GM23248 (cell line): ENCODE results near the gene SZT2. TPM values are rescaled to one million over a fixed set of nuclear protein-coding genes. Genes with fewer than 3 reads are reported as not detected.

ENCODE experiments used
- DNase-seq: peaks from one replicate; pipeline ENCODE4 v3.0.0-alpha.2; 2015
- H2AFZ ChIP-seq: fragments of 200-600 bp; sonication (generic); 2 replicates; pipeline ENCODE4 v1.6.1; 2016; ENCODE audit warnings: antibody characterized with exemption
- H3F3A ChIP-seq: fragments of 200-600 bp; sonication (generic); 2 replicates; pipeline ENCODE4 v1.6.1; 2016; ENCODE audit warnings: mild to moderate bottlenecking, antibody characterized with exemption, mixed run types; ENCODE audit not compliant: insufficient read depth
- H3K27ac ChIP-seq: fragments of 200-600 bp; sonication (generic); 2 replicates; pipeline ENCODE4 v1.5.1; 2016; ENCODE audit warnings: mild to moderate bottlenecking
- H3K27me3 ChIP-seq: fragments of 200-600 bp; sonication (generic); replicated peaks from 2 replicates; pipeline ENCODE4 v1.6.1; 2016; ENCODE audit warnings: mild to moderate bottlenecking; ENCODE audit not compliant: insufficient read depth
- H3K36me3 ChIP-seq: fragments of 200-600 bp; sonication (generic); 2 replicates; pipeline ENCODE4 v1.6.1; 2016; ENCODE audit warnings: low read depth, mild to moderate bottlenecking
- H3K4me1 ChIP-seq: fragments of 200-600 bp; sonication (generic); 2 replicates; pipeline ENCODE4 v1.6.1; 2016; ENCODE audit warnings: mild to moderate bottlenecking; ENCODE audit not compliant: insufficient read depth
- H3K4me2 ChIP-seq: fragments of 200-600 bp; sonication (generic); one replicate; pipeline ENCODE4 v1.6.1; 2016; ENCODE audit warnings: mild to moderate bottlenecking; ENCODE audit not compliant: unreplicated experiment
- H3K4me3 ChIP-seq: fragments of 200-600 bp; sonication (generic); 2 replicates; pipeline ENCODE4 v1.5.1; 2016; ENCODE audit warnings: mild to moderate bottlenecking
- H3K79me2 ChIP-seq: fragments of 200-600 bp; sonication (generic); 2 replicates; pipeline ENCODE4 v1.6.1; 2016; ENCODE audit warnings: mild to moderate bottlenecking; ENCODE audit not compliant: insufficient read depth
- H3K9ac ChIP-seq: fragments of 200-600 bp; sonication (generic); 2 replicates; pipeline ENCODE4 v1.6.1; 2016; ENCODE audit warnings: mild to moderate bottlenecking
- H3K9me2 ChIP-seq: fragments of 200-600 bp; sonication (generic); 2 replicates; pipeline ENCODE4 v1.6.1; 2016; ENCODE audit warnings: mixed run types, mild to moderate bottlenecking, moderate library complexity; ENCODE audit not compliant: insufficient read depth
- H3K9me3 ChIP-seq: fragments of 200-600 bp; sonication (generic); one replicate; pipeline ENCODE4 v1.6.1; 2017; ENCODE audit warnings: low read depth
- H4K20me1 ChIP-seq: fragments of 200-600 bp; sonication (generic); 2 replicates; pipeline ENCODE4 v1.6.0; 2016; ENCODE audit not compliant: insufficient read depth
- EZH2 ChIP-seq: fragments of 200-600 bp; sonication (generic); IDR thresholded peaks from 2 replicates; pipeline ENCODE4 v1.6.1; 2018; ENCODE audit warnings: antibody characterized with exemption, mild to moderate bottlenecking; ENCODE audit not compliant: insufficient read depth, poor library complexity, severe bottlenecking
- EZH2phosphoT487 ChIP-seq: fragments of 200-600 bp; sonication (generic); IDR thresholded peaks from 2 replicates; pipeline ENCODE4 v1.6.1; 2018; ENCODE audit warnings: antibody characterized with exemption, moderate library complexity, mild to moderate bottlenecking, low read depth; ENCODE audit not compliant: insufficient read depth
- WGBS, 2 experiments: methylation state at CpG; one replicate each; pipeline ENCODE4 v1.1.6; 2015 to 2017; ENCODE audit warnings: low lambda C conversion rate in 2 of 2, low coverage in 1 of 2; ENCODE audit errors: missing lambda C conversion rate in 2 of 2; 5-methylcytosine and 5-hydroxymethylcytosine counted together
- in situ Hi-C: fragments of 300-500 bp; cut with MboI; formaldehyde crosslinking; loops from 2 replicates; pipeline ENCODE4 v1.15.0; 2020
- polyA plus RNA-seq: library from polyadenylated mRNA; unstranded; fragments of >200 nt; fragmentation: Nextera tagmentation; extraction: Ambion mirVana; gene quantifications from 2 replicates; pipeline ENCODE4 v1.2.1, GENCODE V29; 2016
- total RNA-seq: library from RNA; depleted of rRNA; stranded (reverse); fragments of >200 nt; shearing (Covaris generic); gene quantifications from 2 replicates; pipeline ENCODE4 v1.2.3, GENCODE V29; 2014

Gene SZT2
- total and polyA plus RNA-seq, 2 experiments from 2014 or later: 6.4 to 12.6 TPM

DNA sequence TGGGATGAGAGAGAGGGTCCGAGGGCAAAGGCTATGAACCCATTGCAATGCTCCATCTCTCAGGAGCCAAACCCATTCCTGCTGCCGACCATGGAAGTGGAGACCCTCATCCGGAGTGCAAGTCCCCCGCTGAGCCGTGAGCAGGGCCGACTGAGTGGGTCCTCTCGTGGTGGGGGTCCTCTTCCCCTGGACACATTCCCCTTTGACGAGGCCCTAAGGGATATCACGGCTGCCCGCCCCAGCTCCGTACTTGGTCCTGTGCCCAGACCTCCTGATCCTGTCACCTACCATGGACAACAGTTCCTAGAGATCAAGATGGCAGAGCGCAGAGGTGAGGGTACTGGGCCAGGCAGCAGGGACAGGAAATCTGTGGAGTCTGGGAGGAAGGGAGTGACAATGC lies 53.1 kb downstream of the SZT2 start:
- Histone ChIP-seq H3K79me2 (no peaks in the 10 kb centered on the region), H3K4me1 (no peaks in the 10 kb centered on the region), H3K4me2 (no peak overlapping the region), H3K9me2 (no peaks in the 10 kb centered on the region), H4K20me1 (no peaks in the 10 kb centered on the region), H3F3A (no peaks in the 10 kb centered on the region), H3K9me3 (no peaks in the 10 kb centered on the region), H2AFZ (no peak overlapping the region), H3K27me3 (no peaks in the 10 kb centered on the region), H3K4me3 (no peak overlapping the region), H3K27ac (no peak overlapping the region), H3K36me3 (peaks cover 13% of the 10 kb centered on the region; the same call in 1 of the 2 replicates), H3K9ac (no peak overlapping the region)
- in situ Hi-C loops: no loop called here
- no peak for DNase-seq
- TF ChIP-seq EZH2phosphoT487 (no peak), EZH2 (no peak)
- 87 to 92% methylated on average over 12 of the region's 12 CpGs for WGBS, 2 experiments

DNA sequence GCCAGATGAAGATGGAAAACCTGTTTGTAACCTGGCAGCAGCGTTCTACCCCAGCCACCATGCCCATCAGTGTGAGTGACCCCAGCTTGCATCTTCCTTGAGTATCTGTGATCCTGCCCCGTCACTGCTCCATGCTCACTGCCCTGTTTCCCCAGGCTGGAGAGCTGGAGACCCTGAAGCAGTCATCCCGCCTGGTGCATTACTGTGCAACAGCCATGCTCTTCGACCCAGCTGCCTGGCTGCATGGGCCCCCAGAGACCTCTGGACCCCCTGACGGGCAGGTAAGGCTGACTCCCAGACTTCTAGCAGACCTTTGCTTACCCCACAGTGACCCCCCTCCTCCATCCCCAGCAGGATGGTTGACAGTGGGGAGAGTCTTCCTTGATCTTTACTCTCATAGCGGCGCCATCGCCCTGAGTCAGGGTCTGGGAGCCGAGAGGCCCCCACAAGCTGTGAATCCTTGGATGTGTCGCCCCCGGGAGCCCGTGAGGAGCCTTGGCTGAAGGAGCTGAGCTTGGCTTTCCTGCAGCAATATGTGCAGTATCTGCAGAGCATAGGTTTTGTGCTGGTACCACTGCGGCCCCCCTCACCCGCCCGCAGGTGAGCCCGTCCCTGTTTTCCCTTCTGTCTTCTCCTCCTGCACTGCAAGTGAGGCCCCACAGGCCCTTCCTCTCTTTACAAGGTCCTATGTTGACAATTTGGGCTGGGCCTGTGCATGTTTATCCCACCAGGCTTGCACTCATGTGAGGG lies 53.7 kb downstream of the SZT2 start:
- 94 to 96% methylated on average over 16 of the region's 16 CpGs for WGBS, 2 experiments
- Histone ChIP-seq H3K9ac (no peak overlapping the region), H3K9me2 (no peaks in the 10 kb centered on the region), H3K4me2 (no peak overlapping the region), H3K4me3 (no peak overlapping the region), H3K27ac (no peak overlapping the region), H3K27me3 (no peaks in the 10 kb centered on the region), H3K9me3 (no peaks in the 10 kb centered on the region), H3K36me3 (peaks cover 13% of the 10 kb centered on the region; the same call in 1 of the 2 replicates), H3K79me2 (no peaks in the 10 kb centered on the region), H3F3A (no peaks in the 10 kb centered on the region), H3K4me1 (no peaks in the 10 kb centered on the region), H4K20me1 (no peaks in the 10 kb centered on the region), H2AFZ (no peak overlapping the region)
- DNase-seq: no peak
- no peak for TF ChIP-seq EZH2
- TF ChIP-seq EZH2phosphoT487: no peak
- in situ Hi-C loops: no loop called here

DNA sequence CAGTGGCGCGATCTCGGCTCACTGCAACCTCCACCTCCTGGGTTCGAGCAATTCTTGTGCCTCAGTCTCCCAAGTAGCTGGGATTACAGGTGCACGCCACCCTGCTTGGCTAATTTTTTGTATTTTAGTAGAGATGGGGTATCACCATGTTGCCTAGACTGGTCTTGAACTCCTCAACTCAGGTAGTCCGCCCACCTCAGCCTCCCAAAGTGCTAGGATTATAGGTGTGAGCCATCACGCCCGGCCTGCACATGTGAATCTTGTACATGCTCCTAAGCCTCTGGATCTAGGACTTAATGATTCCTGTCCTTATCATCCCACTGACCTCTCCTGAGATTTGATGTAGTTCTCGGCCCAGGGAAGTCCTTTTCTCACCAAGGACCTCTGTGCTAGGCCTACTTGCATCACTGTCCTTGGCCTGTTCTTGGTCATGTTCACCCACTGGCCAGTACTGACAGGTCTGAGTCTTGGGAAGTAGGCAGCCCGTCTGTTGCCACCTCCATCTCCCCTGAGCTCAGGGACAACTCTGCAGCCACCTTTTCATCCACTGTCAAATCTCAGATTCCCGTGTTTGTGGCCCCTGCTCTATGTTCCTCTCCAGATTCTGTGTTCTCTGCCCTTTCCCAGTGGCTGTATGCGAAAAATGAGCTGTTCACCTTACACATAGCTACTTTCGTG lies 54.6 kb downstream of the SZT2 start:
- in situ Hi-C loops: no loop called here
- Histone ChIP-seq H2AFZ (no peak overlapping the region), H3K79me2 (no peaks in the 10 kb centered on the region)

DNA sequence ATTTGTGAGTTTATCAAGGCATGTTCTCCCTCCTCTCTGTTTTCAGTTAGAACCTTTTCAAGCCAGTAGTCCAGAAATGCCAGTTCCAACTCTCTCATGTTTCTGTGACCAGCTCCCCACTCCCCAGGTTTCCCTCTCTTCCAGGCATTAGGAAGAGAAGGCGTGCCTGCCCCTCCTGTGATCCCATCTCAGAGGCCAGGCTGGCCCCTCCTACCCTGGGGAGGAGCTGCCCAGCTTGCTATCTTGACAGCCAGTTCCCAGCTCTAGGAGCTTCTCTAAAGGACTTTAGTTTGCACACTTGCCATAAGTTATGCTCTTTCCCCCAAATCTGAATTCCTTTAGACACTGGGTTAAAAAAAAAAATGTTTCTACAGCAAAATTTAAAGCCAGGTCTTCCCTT lies 55.1 kb downstream of the SZT2 start:
- Histone ChIP-seq H3K36me3 (peaks cover 13% of the 10 kb centered on the region; the same call in 1 of the 2 replicates), H3K9me2 (no peaks in the 10 kb centered on the region)
- WGBS, 2 experiments: 92 to 100% methylated on average over 1 of the region's 1 CpG

More for the DNA sequence above, 54.6 kb downstream of the SZT2 start:
- Histone ChIP-seq H3K4me3 (no peak overlapping the region), H3K9me2 (no peaks in the 10 kb centered on the region), H3K27me3 (no peaks in the 10 kb centered on the region), H3K27ac (no peak overlapping the region), H3F3A (no peaks in the 10 kb centered on the region), H3K9ac (no peak overlapping the region), H3K36me3 (peaks cover 13% of the 10 kb centered on the region; the same call in 1 of the 2 replicates), H3K4me1 (no peaks in the 10 kb centered on the region), H4K20me1 (no peaks in the 10 kb centered on the region), H3K4me2 (no peak overlapping the region), H3K9me3 (no peaks in the 10 kb centered on the region)
- 92 to 95% methylated on average over 13 of the region's 13 CpGs for WGBS, 2 experiments
- TF ChIP-seq EZH2: no peak
- no peak for TF ChIP-seq EZH2phosphoT487
- DNase-seq: no peak

More for the DNA sequence above, 55.1 kb downstream of the SZT2 start:
- H4K20me1 ChIP-seq: no peaks in the 10 kb centered on the region
- no peak overlapping the region for H3K4me3 ChIP-seq
- no peak overlapping the region for H2AFZ ChIP-seq
- TF ChIP-seq EZH2phosphoT487 (no peak), EZH2 (no peak)
- no peaks in the 10 kb centered on the region for H3K4me1 ChIP-seq
- no peak overlapping the region for H3K27ac ChIP-seq
- H3K27me3 ChIP-seq: no peaks in the 10 kb centered on the region
- no peaks in the 10 kb centered on the region for H3F3A ChIP-seq
- H3K9me3 ChIP-seq: no peaks in the 10 kb centered on the region
- no peak for DNase-seq
- H3K9ac ChIP-seq: no peak overlapping the region
- H3K4me2 ChIP-seq: no peak overlapping the region
- in situ Hi-C loops: no loop called here
- no peaks in the 10 kb centered on the region for H3K79me2 ChIP-seq
